OCI-LY1 (cell line): ENCODE data around the gene RPS17.
"Not testable (repeated sequence)": the region's sequence is repeated elsewhere in the genome, so short reads cannot be mapped to it uniquely, and the experiment has no call there.

ENCODE experiments used
- H2AFZ ChIP-seq: fragments of 200-600 bp; sonication (generic), shearing (Covaris generic); 2 replicates; pipeline ENCODE4 v1.6.0; 2014; ENCODE audit warnings: antibody characterized with exemption, mild to moderate bottlenecking, low read length
- H3F3A ChIP-seq: fragments of 200-600 bp; sonication (generic), shearing (Covaris generic); 2 replicates; pipeline ENCODE4 v1.6.0; 2014; ENCODE audit warnings: mild to moderate bottlenecking, antibody characterized with exemption, low read length, moderate library complexity; ENCODE audit not compliant: insufficient read depth
- H3K27ac ChIP-seq: fragments of 200-600 bp; sonication (generic); 2 replicates; pipeline ENCODE4 v1.5.1; 2014; ENCODE audit warnings: low read length, mixed run types, mild to moderate bottlenecking, low read depth; ENCODE audit not compliant: poor library complexity, severe bottlenecking
- H3K27me3 ChIP-seq: fragments of 200-600 bp; sonication (generic); 2 replicates; pipeline ENCODE4 v1.6.0; 2014; ENCODE audit warnings: antibody characterized with exemption, mild to moderate bottlenecking, low read length, moderate library complexity; ENCODE audit not compliant: insufficient read depth
- H3K36me3 ChIP-seq: fragments of 200-600 bp; sonication (generic); 2 replicates; pipeline ENCODE4 v1.6.1; 2014; ENCODE audit warnings: mild to moderate bottlenecking, antibody characterized with exemption, low read length, moderate library complexity, mixed read lengths; ENCODE audit not compliant: insufficient read depth
- H3K4me1 ChIP-seq: fragments of 200-600 bp; sonication (generic); 2 replicates; pipeline ENCODE4 v1.5.1; 2014; ENCODE audit warnings: mild to moderate bottlenecking, low read length, moderate library complexity; ENCODE audit not compliant: insufficient read depth, severe bottlenecking
- H3K4me2 ChIP-seq: fragments of 200-600 bp; sonication (generic), shearing (Covaris generic); 2 replicates; pipeline ENCODE4 v1.6.1; 2014; ENCODE audit warnings: low read length
- H3K4me3 ChIP-seq: fragments of 200-600 bp; sonication (generic); 2 replicates; pipeline ENCODE4 v1.5.1; 2014; ENCODE audit warnings: low read length, low read depth, mild to moderate bottlenecking, mixed read lengths; ENCODE audit not compliant: poor library complexity, severe bottlenecking
- H3K79me2 ChIP-seq: fragments of 200-600 bp; shearing (Covaris generic); 2 replicates; pipeline ENCODE4 v1.6.1; 2016; ENCODE audit warnings: mixed run types, low read length, mixed read lengths; ENCODE audit not compliant: insufficient read depth
- H3K9ac ChIP-seq: fragments of 200-600 bp; sonication (generic), shearing (Covaris generic); 2 replicates; pipeline ENCODE4 v1.6.1; 2014; ENCODE audit warnings: mild to moderate bottlenecking, low read length, mixed read lengths
- H3K9me2 ChIP-seq: fragments of 200-600 bp; sonication (generic), shearing (Covaris generic); 2 replicates; pipeline ENCODE4 v1.6.1; 2014; ENCODE audit warnings: low read depth, mild to moderate bottlenecking, low read length, mixed read lengths
- H3K9me3 ChIP-seq: fragments of 200-600 bp; shearing (Covaris generic); 2 replicates; pipeline ENCODE4 v1.6.1; 2014; ENCODE audit warnings: low read length, mixed read lengths
- H4K20me1 ChIP-seq: fragments of 200-600 bp; sonication (generic), shearing (Covaris generic); 2 replicates; pipeline ENCODE4 v1.6.0; 2016; ENCODE audit warnings: mild to moderate bottlenecking, low read length; ENCODE audit not compliant: insufficient read depth

RPS17 gene

DNA sequence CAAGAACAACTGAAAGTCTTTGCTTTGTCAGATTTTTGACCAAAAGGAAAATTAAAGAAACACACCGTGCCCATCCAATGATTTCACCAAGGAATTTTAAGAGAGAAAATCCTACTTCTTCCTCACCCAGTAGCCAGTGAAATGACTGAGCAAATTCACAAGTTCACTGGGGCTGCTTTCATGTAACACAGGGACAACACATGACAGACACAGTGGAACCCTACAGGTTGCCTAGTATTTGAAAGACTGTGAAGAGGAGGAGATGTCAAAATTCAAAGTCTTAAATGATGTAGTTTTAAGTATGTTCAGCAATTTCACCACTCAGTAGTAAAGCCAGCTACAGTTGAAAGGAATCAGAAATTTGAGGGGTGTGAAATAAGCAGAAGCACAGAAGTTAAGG lies 33.2 kb downstream of the RPS17 start:
- H3K79me2 ChIP-seq, H3K9me3 ChIP-seq, H3K9ac ChIP-seq, H2AFZ ChIP-seq, H4K20me1 ChIP-seq, H3F3A ChIP-seq, H3K27me3 ChIP-seq, H3K4me3 ChIP-seq, H3K4me1 ChIP-seq, H3K36me3 ChIP-seq, H3K9me2 ChIP-seq, H3K27ac ChIP-seq, H3K4me2 ChIP-seq: not testable (repeated sequence)

DNA sequence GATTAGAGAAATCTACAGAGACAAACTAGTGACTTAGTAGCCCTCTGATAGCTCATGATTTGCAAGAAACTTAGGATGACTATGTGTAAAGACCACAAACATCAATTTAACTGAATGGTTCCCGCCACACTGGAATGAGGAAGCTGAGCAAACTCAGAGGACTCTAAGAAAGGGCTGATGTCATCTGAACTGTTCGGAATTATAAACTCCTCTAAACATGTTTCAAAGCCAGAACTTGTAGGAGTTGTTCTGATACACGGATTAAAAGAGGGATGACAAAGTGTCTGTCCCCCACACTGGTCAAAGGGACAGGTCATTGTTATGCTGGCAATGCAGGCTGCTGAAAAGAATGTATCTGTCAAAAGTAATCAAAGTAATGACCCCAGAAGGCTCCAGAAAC lies 34.4 kb downstream of the RPS17 start:
- not testable (repeated sequence) for H3K36me3 ChIP-seq, H3K4me2 ChIP-seq, H3K4me3 ChIP-seq, H3K27ac ChIP-seq, H3K4me1 ChIP-seq, H3K9me3 ChIP-seq, H3K27me3 ChIP-seq, H4K20me1 ChIP-seq, H3K79me2 ChIP-seq, H3F3A ChIP-seq, H2AFZ ChIP-seq, H3K9me2 ChIP-seq, H3K9ac ChIP-seq

DNA sequence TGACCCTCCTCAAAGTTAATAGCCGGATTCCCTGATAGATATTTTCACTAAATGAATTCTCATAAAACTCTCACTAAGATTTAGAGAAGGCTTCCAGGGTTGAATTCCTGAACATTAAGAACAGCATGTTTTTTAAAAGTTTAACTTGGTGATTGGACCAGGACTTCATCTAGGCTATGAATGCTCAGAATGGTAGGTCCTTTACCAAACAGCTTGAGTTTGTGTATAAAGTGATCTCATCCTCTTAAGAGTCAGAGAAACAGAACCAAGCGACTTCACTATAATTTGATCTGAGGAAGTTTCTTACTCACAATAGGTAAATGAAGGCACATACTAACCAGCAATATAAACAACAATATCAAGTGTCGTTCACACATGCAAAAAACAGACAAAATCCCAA lies 36.2 kb downstream of the RPS17 start:
- not testable (repeated sequence) for H3K27me3 ChIP-seq, H4K20me1 ChIP-seq, H3K9me2 ChIP-seq, H3K79me2 ChIP-seq, H3K9me3 ChIP-seq, H2AFZ ChIP-seq, H3K4me2 ChIP-seq, H3K4me3 ChIP-seq, H3K9ac ChIP-seq, H3F3A ChIP-seq, H3K36me3 ChIP-seq, H3K4me1 ChIP-seq, H3K27ac ChIP-seq

DNA sequence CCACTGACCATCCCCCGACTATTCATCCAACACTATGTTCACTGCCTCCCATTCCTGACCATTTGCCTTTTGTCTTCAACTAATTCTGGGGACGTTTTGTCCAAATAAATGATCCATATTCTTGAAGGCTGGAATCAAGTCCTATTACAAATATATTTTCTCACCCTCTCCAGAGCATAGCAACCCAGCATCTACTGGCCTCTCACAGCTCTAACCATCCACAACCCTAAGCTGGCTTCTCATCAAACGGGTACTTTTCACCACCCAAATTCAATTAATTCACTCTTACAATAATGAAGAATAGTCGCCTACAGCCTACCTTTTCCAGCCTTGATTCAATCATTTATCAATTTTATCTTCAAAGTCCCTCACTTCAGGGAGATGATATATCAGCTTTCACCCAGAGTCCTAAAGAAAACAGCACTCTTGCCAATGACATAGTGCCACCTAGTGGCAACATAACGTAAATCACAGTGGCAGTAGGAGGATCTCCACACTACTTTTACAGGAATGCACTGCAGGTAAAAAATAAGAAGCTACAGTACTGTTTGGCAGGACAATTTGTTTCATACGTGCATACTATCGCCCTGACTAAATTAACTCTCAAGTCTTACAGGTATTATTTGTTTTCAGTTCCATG lies 37.4 kb downstream of the RPS17 start:
- H4K20me1 ChIP-seq, H2AFZ ChIP-seq, H3K9ac ChIP-seq, H3K9me2 ChIP-seq, H3K27me3 ChIP-seq, H3K79me2 ChIP-seq, H3F3A ChIP-seq, H3K4me3 ChIP-seq, H3K9me3 ChIP-seq, H3K27ac ChIP-seq, H3K4me1 ChIP-seq, H3K4me2 ChIP-seq, H3K36me3 ChIP-seq: not testable (repeated sequence)

GRCh38 chr15:82500772-82501171 lies 39.5 kb downstream of the RPS17 start:
- not testable (repeated sequence) for H3K9me3 ChIP-seq, H3K27me3 ChIP-seq, H3K9me2 ChIP-seq, H3K79me2 ChIP-seq, H3F3A ChIP-seq, H4K20me1 ChIP-seq, H3K4me3 ChIP-seq, H3K4me2 ChIP-seq, H3K9ac ChIP-seq, H3K36me3 ChIP-seq, H3K4me1 ChIP-seq, H2AFZ ChIP-seq, H3K27ac ChIP-seq

- H4K20me1 ChIP-seq, H3K4me2 ChIP-seq, H3K4me3 ChIP-seq, H2AFZ ChIP-seq, H3K36me3 ChIP-seq, H3K27me3 ChIP-seq, H3K9ac ChIP-seq, H3K9me3 ChIP-seq, H3K79me2 ChIP-seq, H3K27ac ChIP-seq, H3F3A ChIP-seq, H3K9me2 ChIP-seq, H3K4me1 ChIP-seq: not testable (repeated sequence)
Observed at GRCh38 chr15:82497978-82498377, 42.3 kb downstream of the RPS17 start.

- not testable (repeated sequence) for H3K27me3 ChIP-seq, H3K9me2 ChIP-seq, H3K9ac ChIP-seq, H2AFZ ChIP-seq, H3K4me3 ChIP-seq, H3K4me1 ChIP-seq, H3K27ac ChIP-seq, H3K79me2 ChIP-seq, H4K20me1 ChIP-seq, H3K36me3 ChIP-seq, H3K9me3 ChIP-seq, H3F3A ChIP-seq, H3K4me2 ChIP-seq
Observed at GRCh38 chr15:82488250-82488649, 52.0 kb downstream of the RPS17 start.

DNA sequence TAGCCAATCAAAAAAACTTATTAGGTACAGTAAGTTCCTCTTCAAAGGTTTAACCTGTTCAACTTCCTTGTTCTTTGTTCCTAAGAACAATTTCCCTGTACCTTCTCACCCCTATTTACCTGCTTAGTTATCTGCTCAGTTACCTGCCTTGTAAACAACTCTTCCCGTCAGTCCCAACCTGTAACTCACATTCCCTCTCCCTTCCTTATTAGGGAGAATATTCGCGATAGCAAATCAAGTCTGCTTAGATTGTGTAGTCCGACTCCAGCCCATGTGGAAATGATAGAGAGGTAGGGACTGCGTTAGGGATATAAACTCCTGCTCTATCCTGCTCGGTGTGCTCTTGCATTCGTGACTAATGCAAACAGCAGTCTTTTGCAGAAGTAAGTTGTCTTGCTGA lies 53.2 kb downstream of the RPS17 start:
- not testable (repeated sequence) for H3K4me3 ChIP-seq, H4K20me1 ChIP-seq, H2AFZ ChIP-seq, H3F3A ChIP-seq, H3K9ac ChIP-seq, H3K27ac ChIP-seq, H3K4me2 ChIP-seq, H3K79me2 ChIP-seq, H3K4me1 ChIP-seq, H3K9me3 ChIP-seq, H3K36me3 ChIP-seq, H3K9me2 ChIP-seq, H3K27me3 ChIP-seq
